ENCODE measurements around the gene NEMF.
"Not testable (repeated sequence)": the region's sequence is repeated elsewhere in the genome, so short reads cannot be mapped to it uniquely, and the experiment has no call there.

The NEMF gene

DNA sequence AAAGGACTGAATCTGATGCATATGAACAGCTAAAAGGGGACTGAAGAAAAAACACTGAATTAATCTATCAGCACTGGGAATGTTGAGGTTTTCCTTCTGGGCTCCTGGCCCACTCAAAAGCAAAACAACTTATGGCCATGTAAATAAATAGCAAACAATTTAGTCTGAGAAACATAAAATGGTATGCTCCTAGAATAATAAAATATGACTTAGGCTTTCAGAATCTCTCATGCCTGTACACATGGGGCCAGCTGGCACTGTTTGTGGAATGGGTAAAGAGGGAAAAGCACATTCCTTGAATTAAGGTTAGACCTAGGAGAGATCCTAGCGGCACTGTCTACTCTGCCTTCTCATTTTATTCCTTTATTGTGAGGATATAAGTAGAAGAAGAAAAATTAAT is 78.5 kb downstream of the NEMF start:
- no peak for DNase-seq (ENCODE audit: extremely low read depth, low read depth)
- TF ChIP-seq, protein P1, sequence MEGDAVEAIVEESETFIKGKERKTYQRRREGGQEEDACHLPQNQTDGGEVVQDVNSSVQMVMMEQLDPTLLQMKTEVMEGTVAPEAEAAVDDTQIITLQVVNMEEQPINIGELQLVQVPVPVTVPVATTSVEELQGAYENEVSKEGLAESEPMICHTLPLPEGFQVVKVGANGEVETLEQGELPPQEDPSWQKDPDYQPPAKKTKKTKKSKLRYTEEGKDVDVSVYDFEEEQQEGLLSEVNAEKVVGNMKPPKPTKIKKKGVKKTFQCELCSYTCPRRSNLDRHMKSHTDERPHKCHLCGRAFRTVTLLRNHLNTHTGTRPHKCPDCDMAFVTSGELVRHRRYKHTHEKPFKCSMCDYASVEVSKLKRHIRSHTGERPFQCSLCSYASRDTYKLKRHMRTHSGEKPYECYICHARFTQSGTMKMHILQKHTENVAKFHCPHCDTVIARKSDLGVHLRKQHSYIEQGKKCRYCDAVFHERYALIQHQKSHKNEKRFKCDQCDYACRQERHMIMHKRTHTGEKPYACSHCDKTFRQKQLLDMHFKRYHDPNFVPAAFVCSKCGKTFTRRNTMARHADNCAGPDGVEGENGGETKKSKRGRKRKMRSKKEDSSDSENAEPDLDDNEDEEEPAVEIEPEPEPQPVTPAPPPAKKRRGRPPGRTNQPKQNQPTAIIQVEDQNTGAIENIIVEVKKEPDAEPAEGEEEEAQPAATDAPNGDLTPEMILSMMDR (IDR thresholded peaks at IDR 0.05; ENCODE audit: low read depth, low read length, missing control alignments): no peak
- no peak overlapping the region for H3K4me3 ChIP-seq (replicated peaks; ENCODE audit: low read depth, low read length)

DNA sequence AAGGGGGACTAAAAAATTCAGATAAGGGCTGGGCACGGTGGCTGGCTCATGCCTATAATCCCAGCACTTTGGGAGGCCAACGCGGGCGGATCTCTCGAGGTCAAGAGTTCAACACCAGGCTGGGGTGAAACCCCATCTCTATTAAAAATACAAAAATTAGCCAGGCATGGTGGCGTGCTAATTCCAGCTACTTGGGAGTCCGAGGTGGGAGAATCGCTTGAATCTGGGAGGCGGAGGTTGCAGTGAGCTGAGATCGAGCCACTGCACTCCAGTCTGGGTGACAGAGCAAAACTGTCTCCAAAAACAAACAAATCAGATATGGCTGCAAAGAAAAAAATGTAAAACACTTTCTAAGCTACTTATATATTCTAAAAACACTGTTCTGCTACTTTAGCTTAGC is 80.9 kb downstream of the NEMF start:
- DNase-seq (ENCODE audit: extremely low read depth, low read depth); H3K4me3 ChIP-seq (replicated peaks; ENCODE audit: low read depth, low read length): not testable (repeated sequence)

DNA sequence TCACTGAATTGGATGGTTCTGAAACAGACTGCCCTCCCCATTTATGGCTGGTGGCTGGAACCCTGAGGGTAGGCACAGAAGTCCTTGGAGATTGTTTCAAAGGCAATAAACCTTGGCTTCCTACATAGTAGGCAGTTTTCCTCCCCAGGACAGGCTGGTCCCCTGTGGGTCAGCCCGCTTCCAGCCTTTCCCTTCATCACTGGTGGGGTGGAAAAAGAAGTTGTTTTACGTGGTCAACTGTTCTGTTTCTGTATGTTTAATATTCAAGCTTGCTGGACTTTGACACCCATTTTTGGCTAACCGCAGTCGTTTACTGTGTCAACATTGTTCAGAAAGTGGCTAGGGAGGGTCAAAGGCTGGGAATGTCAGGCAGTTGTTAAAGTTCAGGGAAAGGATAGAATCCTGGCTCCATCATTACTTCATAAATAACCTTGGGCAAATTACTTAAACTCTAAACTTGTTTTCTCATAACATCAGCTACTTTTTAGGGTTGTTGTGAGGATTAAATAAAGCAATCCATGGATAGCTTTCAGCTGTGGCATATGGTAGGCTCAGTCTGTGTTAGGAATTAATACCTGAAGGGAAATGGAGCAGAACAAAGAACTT is 82.3 kb downstream of the NEMF start:
- TF ChIP-seq, protein P1 (IDR thresholded peaks at IDR 0.05; ENCODE audit: low read depth, low read length, missing control alignments): no peak
- peak overlapping the region; percentile 90 for H3K4me3 ChIP-seq (replicated peaks; ENCODE audit: low read depth, low read length)
- DNase-seq (ENCODE audit: extremely low read depth, low read depth): no peak

DNA sequence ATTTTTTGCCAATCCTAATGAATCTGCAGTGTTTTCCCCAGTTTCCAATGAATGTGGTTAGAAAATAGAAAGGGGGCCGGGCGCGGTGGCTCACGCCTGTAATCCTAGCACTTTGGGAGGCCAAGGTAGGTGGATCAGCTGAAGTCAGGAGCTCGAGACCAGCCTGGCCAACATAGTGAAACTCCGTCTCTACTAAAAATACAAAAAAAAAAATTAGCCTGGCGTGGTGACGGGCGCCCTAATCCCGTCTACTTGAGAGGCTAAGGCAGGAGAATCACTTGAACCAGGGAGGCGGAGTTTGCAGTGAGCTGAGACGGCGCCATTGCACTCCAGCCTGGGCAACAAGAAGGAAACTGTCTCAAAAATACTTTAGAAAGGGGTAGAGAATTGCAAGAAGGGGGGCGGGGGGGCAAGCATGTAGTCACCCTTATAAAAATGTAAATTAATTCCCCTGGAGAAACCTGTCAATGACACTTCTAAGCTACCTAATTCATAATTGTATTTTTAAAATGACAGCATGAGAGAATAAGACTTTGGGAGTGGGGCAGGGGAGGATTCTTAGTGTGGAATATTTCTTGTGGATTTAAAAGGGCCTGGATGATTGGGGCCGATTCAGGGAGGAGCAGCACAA is 82.9 kb downstream of the NEMF start:
- DNase-seq (ENCODE audit: extremely low read depth, low read depth): no peak

DNA sequence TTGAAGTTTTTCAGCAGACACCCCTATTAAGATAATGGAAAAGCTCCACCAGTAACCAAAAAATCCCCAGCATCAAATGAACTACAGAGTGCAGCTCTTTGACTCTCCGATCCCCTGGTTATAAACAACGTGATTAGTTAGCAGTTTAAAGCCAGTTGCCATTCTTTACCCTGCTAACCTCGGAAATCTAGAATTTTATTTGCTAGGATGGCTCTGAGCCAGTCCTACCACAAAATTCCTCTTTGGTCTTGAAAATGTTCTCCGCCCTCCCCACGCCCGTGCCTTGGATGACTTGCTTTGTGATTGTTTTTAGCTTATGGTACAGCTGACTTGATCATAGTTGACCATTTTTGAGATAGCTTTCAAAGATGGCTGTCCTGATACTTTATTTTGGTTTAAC is 83.4 kb downstream of the NEMF start:
- no peak for DNase-seq (ENCODE audit: extremely low read depth, low read depth)
- H3K4me3 ChIP-seq (replicated peaks; ENCODE audit: low read depth, low read length): peak overlapping the region; percentile 90
- TF ChIP-seq, protein P1 (IDR thresholded peaks at IDR 0.05; ENCODE audit: low read depth, low read length, missing control alignments): no peak

More for the DNA sequence above, 82.9 kb downstream of the NEMF start:
- H3K4me3 ChIP-seq (replicated peaks; ENCODE audit: low read depth, low read length): peak overlapping the region; percentile 90
- TF ChIP-seq, protein P1 (IDR thresholded peaks at IDR 0.05; ENCODE audit: low read depth, low read length, missing control alignments): no peak

DNA sequence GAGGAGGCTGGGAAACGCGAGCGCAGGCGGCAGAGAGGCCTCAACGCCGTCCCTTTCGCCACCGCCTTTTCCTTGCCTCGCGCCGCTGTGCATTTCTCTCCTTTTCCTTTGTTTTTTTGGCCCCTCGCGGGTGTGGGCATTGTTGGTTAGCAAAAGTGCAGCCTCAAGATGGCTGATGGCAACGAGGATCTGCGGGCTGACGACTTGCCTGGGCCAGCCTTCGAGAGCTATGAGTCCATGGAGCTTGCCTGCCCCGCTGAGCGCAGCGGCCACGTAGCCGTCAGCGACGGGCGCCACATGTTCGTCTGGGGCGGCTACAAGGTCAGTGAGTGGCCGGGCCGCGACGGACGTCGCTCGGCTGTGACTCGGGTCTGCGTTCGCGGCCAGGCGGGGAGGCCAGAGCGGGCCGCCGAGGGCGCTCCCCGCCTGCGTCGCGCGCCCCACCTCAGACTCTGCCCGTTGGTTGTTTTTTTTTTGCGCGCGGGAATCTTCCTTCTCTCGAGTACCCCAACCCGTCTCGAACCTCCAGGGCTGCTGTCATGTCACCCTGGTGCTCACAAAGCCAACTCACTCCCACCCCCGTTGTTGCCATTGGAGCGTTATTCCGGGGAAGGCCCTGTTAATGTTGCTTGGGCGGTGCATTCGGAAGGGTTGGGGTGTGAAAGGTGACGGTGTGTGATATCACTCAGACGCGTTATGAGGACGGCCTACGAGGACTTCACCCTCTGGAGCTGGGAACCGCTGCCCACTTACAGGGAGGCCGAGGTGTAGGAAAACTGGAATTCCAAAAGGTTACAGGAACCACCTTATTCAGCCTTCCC is 84.1 kb downstream of the NEMF start:
- H3K4me3 ChIP-seq (replicated peaks; ENCODE audit: low read depth, low read length): peak overlapping the region; percentile 90
- no peak for DNase-seq (ENCODE audit: extremely low read depth, low read depth)
- TF ChIP-seq, protein P1 (IDR thresholded peaks at IDR 0.05; ENCODE audit: low read depth, low read length, missing control alignments): no peak
